Gastrocnemius medialis (tissue), 4 donors: ENCODE results near the gene IDH2.

Source experiments
- CTCF ChIP-seq, 5 experiments: fragments of 450-650 bp in 3 of 5; fragments of 200-600 bp in 2 of 5; sonication (generic) in 2 of 5; IDR thresholded peaks in 4 of 5; conservative IDR thresholded peaks in 1 of 5; 1 replicate in 4 of 5; 2 replicates in 1 of 5; pipeline ENCODE4 v1.5.1; 2016 to 2019; ENCODE audit warnings: antibody characterized with exemption in 5 of 5, mild to moderate bottlenecking in 3 of 5, moderate library complexity in 3 of 5
- POLR2A ChIP-seq, 2 donors: fragments of 450-650 bp; IDR thresholded peaks; one replicate each; pipeline ENCODE4 v1.6.1; 2017; ENCODE audit warnings: antibody characterized with exemption in 2 of 2, mild to moderate bottlenecking in 2 of 2, moderate library complexity in 2 of 2

- TF ChIP-seq CTCF (IDR thresholded peaks at IDR 0.05 in 4 of 5, conservative IDR thresholded peaks at IDR 0.05 in 1 of 5) (no peak), POLR2A (IDR thresholded peaks at IDR 0.05) (no peak)
These were observed 42.9 kb downstream of the IDH2 start for GRCh38 chr15:90059208-90059985.
